OCI-LY7 (cell line): Measurements from ENCODE around the gene MFAP5. TPM values are rescaled to one million over a fixed set of nuclear protein-coding genes. Genes with fewer than 3 reads are reported as not detected.

ENCODE experiments used
- BruUV-seq: library from RNA; stranded (reverse); fragments of 400-500 nt; replicated peaks from 2 replicates; lab custom pipeline; 2021; lab: Mats Ljungman, UMichigan
- CTCF ChIA-PET: fragments of 300-600 bp; sonication (Branson Sonifier 250); formaldehyde crosslinking; loops from one replicate; lab custom pipeline; 2022; ENCODE audit warnings: antibody characterized with exemption; ENCODE audit not compliant: unreplicated experiment; lab: Charles Lee
- POLR2A ChIA-PET: fragments of 300-600 bp; sonication (Branson Sonifier 250); formaldehyde crosslinking; loops from one replicate; lab custom pipeline; 2022; ENCODE audit warnings: antibody characterized with exemption; lab: Charles Lee
- DNase-seq: peaks from one replicate; pipeline ENCODE4 v3.0.0-alpha.2; 2015; ENCODE audit warnings: low spot score
- H2AFZ ChIP-seq: fragments of 200-600 bp; sonication (generic), shearing (Covaris generic); 2 replicates; pipeline ENCODE4 v1.6.1; 2014; ENCODE audit warnings: mild to moderate bottlenecking, antibody characterized with exemption, low read length, moderate library complexity
- H3K27ac ChIP-seq: fragments of 200-600 bp; sonication (generic); 2 replicates; pipeline ENCODE4 v1.5.1; 2014; ENCODE audit warnings: mixed run types, low read depth, mild to moderate bottlenecking, moderate library complexity, low read length, inconsistent platforms; ENCODE audit not compliant: poor library complexity, severe bottlenecking
- H3K36me3 ChIP-seq: fragments of 200-600 bp; sonication (generic); 2 replicates; pipeline ENCODE4 v1.6.1; 2014; ENCODE audit warnings: mild to moderate bottlenecking, antibody characterized with exemption, low read length, moderate library complexity, mixed read lengths; ENCODE audit not compliant: insufficient read depth
- H3K4me1 ChIP-seq: fragments of 200-600 bp; sonication (generic); 2 replicates; pipeline ENCODE4 v1.5.1; 2014; ENCODE audit warnings: mild to moderate bottlenecking, low read length; ENCODE audit not compliant: insufficient read depth, poor library complexity, severe bottlenecking
- H3K4me2 ChIP-seq: fragments of 200-600 bp; sonication (generic); 2 replicates; pipeline ENCODE4 v1.6.1; 2014; ENCODE audit warnings: mild to moderate bottlenecking, low read length
- H3K4me3 ChIP-seq: fragments of 200-600 bp; sonication (generic); 2 replicates; pipeline ENCODE4 v1.5.1; 2014; ENCODE audit warnings: mild to moderate bottlenecking, low read depth, low read length; ENCODE audit not compliant: poor library complexity, severe bottlenecking
- H3K79me2 ChIP-seq: fragments of 200-600 bp; sonication (generic); 2 replicates; pipeline ENCODE4 v1.6.1; 2016; ENCODE audit warnings: low read depth, mild to moderate bottlenecking, low read length, moderate library complexity, mixed read lengths; ENCODE audit not compliant: insufficient read depth
- H3K9me2 ChIP-seq: fragments of 200-600 bp; sonication (generic); 2 replicates; pipeline ENCODE4 v1.6.1; 2016; ENCODE audit warnings: mild to moderate bottlenecking, low read length, mixed read lengths; ENCODE audit not compliant: insufficient read depth
- H3K9me3 ChIP-seq: fragments of 200-600 bp; sonication (generic); 2 replicates; pipeline ENCODE4 v1.6.1; 2014; ENCODE audit warnings: mild to moderate bottlenecking, mixed run types, low read length, mixed read lengths
- H4K20me1 ChIP-seq: fragments of 200-600 bp; sonication (generic); 2 replicates; pipeline ENCODE4 v1.6.1; 2014; ENCODE audit warnings: mild to moderate bottlenecking, antibody characterized with exemption, low read length, moderate library complexity, mixed read lengths; ENCODE audit not compliant: insufficient read depth
- EZH2phosphoT487 ChIP-seq: fragments of 200-600 bp; sonication (generic); IDR thresholded peaks from 2 replicates; pipeline ENCODE4 v1.6.1; 2018; ENCODE audit warnings: low read depth, borderline replicate concordance, mild to moderate bottlenecking, mixed run types, antibody characterized with exemption, low read length, moderate library complexity, mixed read lengths
- intact Hi-C: fragments of 100-400 bp; cut with micrococcal nuclease; formaldehyde crosslinking; loops from one replicate; pipeline ENCODE4 v1.10.0; 2022; ENCODE audit not compliant: unreplicated experiment
- total RNA-seq, 2 experiments: library from RNA; depleted of rRNA in 1 of 2; stranded (reverse); fragments of >200 nt in 1 of 2; shearing (Covaris generic) in 1 of 2; gene quantifications; 2 replicates each; pipeline ENCODE4 v1.2.3, GENCODE V29; 2014 to 2022
- TF ChIP-seq, protein P1 (sequence below): fragments of 200-600 bp; sonication (generic); conservative IDR thresholded peaks from 2 replicates; pipeline ENCODE4 v1.5.1; 2014; ENCODE audit warnings: mild to moderate bottlenecking, antibody characterized with exemption, low read length, moderate library complexity, mixed read lengths

Gene MFAP5
- total RNA-seq, 2 experiments from 2014 or later: not detected

GRCh38 chr12:8678661-8679111 is 16.1 kb upstream of the MFAP5 start:
- DNase-seq: no peak
- peaks cover 22% of the 10 kb centered on the region for H3K4me1 ChIP-seq
- no peak overlapping the region for H3K4me2 ChIP-seq
- no peaks in the 10 kb centered on the region for H3K79me2 ChIP-seq
- H3K9me3 ChIP-seq: no peaks in the 10 kb centered on the region
- ChIA-PET POLR2A (interaction anchor here (0.8 to 1.0 kb wide), 3 partner anchors 14 to 212 kb away, joined by 3 read pairs; no protein-coding TSS in a partner anchor), CTCF (interaction anchor here (1.0 kb wide), 1 partner anchor 17 kb away, joined by 3 read pairs; no protein-coding TSS in a partner anchor)
- no peak overlapping the region for H2AFZ ChIP-seq
- intact Hi-C loops: no loop called here
- no peak overlapping the region for H3K27ac ChIP-seq
- TF ChIP-seq, protein P1, sequence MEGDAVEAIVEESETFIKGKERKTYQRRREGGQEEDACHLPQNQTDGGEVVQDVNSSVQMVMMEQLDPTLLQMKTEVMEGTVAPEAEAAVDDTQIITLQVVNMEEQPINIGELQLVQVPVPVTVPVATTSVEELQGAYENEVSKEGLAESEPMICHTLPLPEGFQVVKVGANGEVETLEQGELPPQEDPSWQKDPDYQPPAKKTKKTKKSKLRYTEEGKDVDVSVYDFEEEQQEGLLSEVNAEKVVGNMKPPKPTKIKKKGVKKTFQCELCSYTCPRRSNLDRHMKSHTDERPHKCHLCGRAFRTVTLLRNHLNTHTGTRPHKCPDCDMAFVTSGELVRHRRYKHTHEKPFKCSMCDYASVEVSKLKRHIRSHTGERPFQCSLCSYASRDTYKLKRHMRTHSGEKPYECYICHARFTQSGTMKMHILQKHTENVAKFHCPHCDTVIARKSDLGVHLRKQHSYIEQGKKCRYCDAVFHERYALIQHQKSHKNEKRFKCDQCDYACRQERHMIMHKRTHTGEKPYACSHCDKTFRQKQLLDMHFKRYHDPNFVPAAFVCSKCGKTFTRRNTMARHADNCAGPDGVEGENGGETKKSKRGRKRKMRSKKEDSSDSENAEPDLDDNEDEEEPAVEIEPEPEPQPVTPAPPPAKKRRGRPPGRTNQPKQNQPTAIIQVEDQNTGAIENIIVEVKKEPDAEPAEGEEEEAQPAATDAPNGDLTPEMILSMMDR: no peak
- no peak for TF ChIP-seq EZH2phosphoT487
- no peak overlapping the region for H3K4me3 ChIP-seq
- no TSS peak for BruUV-seq
- no peaks in the 10 kb centered on the region for H3K9me2 ChIP-seq
- no peaks in the 10 kb centered on the region for H4K20me1 ChIP-seq
- no peaks in the 10 kb centered on the region for H3K36me3 ChIP-seq

DNA sequence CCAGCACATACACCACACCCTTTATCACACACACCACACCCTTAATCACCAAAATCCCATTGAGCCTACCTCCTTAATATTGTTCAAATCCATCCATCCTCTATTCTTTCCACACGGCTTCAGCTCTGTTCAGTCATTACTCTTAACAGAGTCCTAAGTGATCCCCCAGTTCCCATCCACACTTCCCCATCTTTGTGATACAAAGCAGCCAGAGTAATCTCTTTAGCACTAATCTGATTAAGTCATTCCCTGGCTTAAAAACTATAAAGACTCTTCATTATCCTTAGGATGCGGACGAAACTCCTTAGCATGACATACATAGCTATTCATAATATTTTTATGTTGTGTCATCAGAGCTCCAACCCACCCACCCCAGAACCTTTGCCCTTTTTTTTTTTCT is 14.7 kb upstream of the MFAP5 start:
- intact Hi-C loops: no loop called here
- BruUV-seq: no TSS peak
- Histone ChIP-seq H4K20me1 (no peaks in the 10 kb centered on the region), H3K4me2 (no peak overlapping the region), H3K4me1 (peaks cover 22% of the 10 kb centered on the region), H2AFZ (no peak overlapping the region), H3K9me2 (no peaks in the 10 kb centered on the region), H3K79me2 (no peaks in the 10 kb centered on the region), H3K27ac (no peak overlapping the region), H3K4me3 (no peak overlapping the region), H3K36me3 (no peaks in the 10 kb centered on the region), H3K9me3 (no peaks in the 10 kb centered on the region)
- CTCF ChIA-PET: interaction anchor here (0.8 to 1.2 kb wide), 3 partner anchors 18 to 183 kb away, joined by 3 read pairs; no protein-coding TSS in a partner anchor
- TF ChIP-seq EZH2phosphoT487: no peak
- TF ChIP-seq, protein P1: no peak
- DNase-seq: no peak
- POLR2A ChIA-PET: interaction anchor here (0.7 to 1.9 kb wide), 10 partner anchors 9 to 272 kb away, joined by 3 to 5 read pairs (median 4); partner anchors contain the start of gene M6PR

GRCh38 chr12:8676651-8677050 is 14.0 kb upstream of the MFAP5 start:
- BruUV-seq: no TSS peak
- Histone ChIP-seq H3K27ac (no peak overlapping the region), H3K4me1 (peaks cover 15% of the 10 kb centered on the region), H3K36me3 (no peaks in the 10 kb centered on the region), H3K79me2 (no peaks in the 10 kb centered on the region), H4K20me1 (no peaks in the 10 kb centered on the region), H3K4me2 (no peak overlapping the region), H2AFZ (no peak overlapping the region), H3K9me2 (no peaks in the 10 kb centered on the region), H3K4me3 (no peak overlapping the region), H3K9me3 (no peaks in the 10 kb centered on the region)
- POLR2A ChIA-PET: interaction anchor here (0.6 to 1.9 kb wide), 10 partner anchors 10 to 222 kb away, joined by 3 to 5 read pairs (median 4); no protein-coding TSS in a partner anchor
- DNase-seq: no peak
- CTCF ChIA-PET: interaction anchor here (0.8 to 1.7 kb wide), 4 partner anchors 18 to 183 kb away, joined by 3 to 4 read pairs (median 3); no protein-coding TSS in a partner anchor
- intact Hi-C loops: no loop called here
- TF ChIP-seq, protein P1: no peak
- no peak for TF ChIP-seq EZH2phosphoT487
